UCSD-AML1 (cell line): ENCODE data around the gene SLC36A1.

Source experiments
- DNase-seq: peaks from one replicate; lab custom pipeline; 2025; ENCODE audit not compliant: unreplicated experiment; lab: John Stamatoyannopoulos, UW

Gene SLC36A1

GRCh38 chr5:151451626-151452520 is 4.5 kb downstream of the SLC36A1 start:
- DNase-seq, result no peak

- DNase-seq, result no peak
Measured at GRCh38 chr5:151454166-151454565, 6.8 kb downstream of the SLC36A1 start.

GRCh38 chr5:151454889-151455288 is 7.5 kb downstream of the SLC36A1 start:
- DNase-seq, result no peak

GRCh38 chr5:151456321-151456940 is 9.0 kb downstream of the SLC36A1 start:
- DNase-seq, result no peak

GRCh38 chr5:151458314-151458713 is 10.9 kb downstream of the SLC36A1 start:
- DNase-seq, result no peak

- no peak for DNase-seq
Measured at GRCh38 chr5:151459680-151460324, 12.4 kb downstream of the SLC36A1 start.

GRCh38 chr5:151461312-151461711 is 13.9 kb downstream of the SLC36A1 start:
- no peak for DNase-seq

GRCh38 chr5:151463137-151464029 is 16.0 kb downstream of the SLC36A1 start:
- no peak for DNase-seq

- DNase-seq, result no peak
Measured at GRCh38 chr5:151464101-151464500, 16.7 kb downstream of the SLC36A1 start.

GRCh38 chr5:151465476-151465875 is 18.1 kb downstream of the SLC36A1 start:
- DNase-seq, result no peak

- DNase-seq, result no peak
Measured at GRCh38 chr5:151467576-151467975, 20.2 kb downstream of the SLC36A1 start.

GRCh38 chr5:151469386-151469785 is 22.0 kb downstream of the SLC36A1 start:
- DNase-seq, result no peak

GRCh38 chr5:151469992-151470391 is 22.6 kb downstream of the SLC36A1 start:
- no peak for DNase-seq

- DNase-seq, result no peak
Measured at GRCh38 chr5:151470439-151470838, 23.0 kb downstream of the SLC36A1 start.

- DNase-seq, result no peak
Measured at GRCh38 chr5:151471276-151471675, 23.9 kb downstream of the SLC36A1 start.

GRCh38 chr5:151474799-151475198 is 27.4 kb downstream of the SLC36A1 start:
- no peak for DNase-seq

GRCh38 chr5:151475388-151475787 is 28.0 kb downstream of the SLC36A1 start:
- no peak for DNase-seq

GRCh38 chr5:151476016-151476415 is 28.6 kb downstream of the SLC36A1 start:
- no peak for DNase-seq

GRCh38 chr5:151477101-151477500 is 29.7 kb downstream of the SLC36A1 start:
- no peak for DNase-seq

- DNase-seq, result no peak
Measured at GRCh38 chr5:151480384-151481293, 33.2 kb downstream of the SLC36A1 start.
